HCT116 (cell line): Measurements from ENCODE around the gene GOLGA8S. TPM values are rescaled to one million over a fixed set of nuclear protein-coding genes. Genes with fewer than 3 reads are reported as not detected.
"Not testable (repeated sequence)": the region's sequence is repeated elsewhere in the genome, so short reads cannot be mapped to it uniquely, and the experiment has no call there.

Experiments
- ATAC-seq: fragments of 200-7000 bp; cut with Tn5 transposase; 2 replicates; pipeline ENCODE4 v1.9.1; 2020; ENCODE audit warnings: mild to moderate bottlenecking, moderate library complexity
- BruUV-seq: library from RNA; stranded (reverse); fragments of 400-500 nt; replicated peaks from 2 replicates; lab custom pipeline; 2021; lab: Mats Ljungman, UMichigan
- CTCF ChIA-PET: fragments of 300-600 bp; sonication (Branson Sonifier 250); formaldehyde crosslinking; loops from one replicate; lab custom pipeline; 2021; ENCODE audit warnings: antibody characterized with exemption; lab: Charles Lee
- POLR2A ChIA-PET: fragments of 300-600, 350-600 bp; sonication (Branson Sonifier 250); formaldehyde crosslinking; loops from one replicate; lab custom pipeline; 2021; ENCODE audit warnings: antibody characterized with exemption; lab: Charles Lee
- RAD21 ChIA-PET, 2 experiments: fragments of 300-600 bp; sonication (Branson Sonifier 250); formaldehyde crosslinking; loops; one replicate each; lab custom pipeline; 2023; ENCODE audit warnings: low total read pairs in 2 of 2; ENCODE audit not compliant: uncharacterized antibody in 2 of 2, unreplicated experiment in 2 of 2, low non-redundant PET in 1 of 2; lab: Charles Lee
- DNase-seq: peaks from one replicate; pipeline ENCODE4 v3.0.0-alpha.2; 2010; ENCODE audit warnings: low read depth, low spot score
- H2AFZ ChIP-seq: fragments of 200-600 bp; shearing (Covaris generic), sonication (generic); 2 replicates; pipeline ENCODE4 v1.6.1; 2017; ENCODE audit warnings: low read depth, mixed run types, mixed read lengths, antibody characterized with exemption, low read length; ENCODE audit not compliant: poor library complexity, severe bottlenecking
- H3K27ac ChIP-seq: 2 replicates; pipeline ENCODE4 v1.5.1; 2012; ENCODE audit warnings: low read depth, low read length
- H3K27me3 ChIP-seq: fragments of 200-600 bp; sonication (generic); 2 replicates; pipeline ENCODE4 v1.6.1; 2016; ENCODE audit warnings: mixed run types, low read length, mixed read lengths; ENCODE audit not compliant: insufficient read depth
- H3K36me3 ChIP-seq, 2 experiments: fragments of 200-500 bp in 1 of 2; fragments of 200-600 bp in 1 of 2; sonication (Bioruptor generic) in 1 of 2; sonication (generic) in 1 of 2; 2 replicates each; pipeline versions ENCODE4 v1.5.1 to v1.6.1; 2014 to 2016; ENCODE audit warnings: low read length in 2 of 2, inconsistent platforms in 1 of 2, mixed read lengths in 1 of 2, mixed run types in 1 of 2; ENCODE audit not compliant: insufficient read depth in 2 of 2, control insufficient read depth in 1 of 2
- H3K4me1 ChIP-seq, 2 experiments: fragments of 200-600 bp in 1 of 2; sonication (generic) in 1 of 2; 2 replicates each; pipeline versions ENCODE4 v1.5.1 to v1.6.1; 2012 to 2017; ENCODE audit warnings: low read length in 2 of 2, inconsistent platforms in 1 of 2, mild to moderate bottlenecking in 1 of 2, mixed read lengths in 1 of 2, mixed run types in 1 of 2, moderate library complexity in 1 of 2; ENCODE audit not compliant: insufficient read depth in 2 of 2, control insufficient read depth in 1 of 2
- H3K4me2 ChIP-seq: fragments of 200-600 bp; sonication (generic); 2 replicates; pipeline ENCODE4 v1.6.1; 2017; ENCODE audit warnings: mixed run types, low read length, mixed read lengths
- H3K4me3 ChIP-seq, 2 experiments: fragments of 200-600 bp in 1 of 2; sonication (generic) in 1 of 2; replicated peaks in 1 of 2; 2 replicates each; pipeline ENCODE4 v1.5.1; 2011 to 2016; ENCODE audit warnings: low read length in 2 of 2, control low read depth in 1 of 2, low read depth in 1 of 2, mild to moderate bottlenecking in 1 of 2, mixed read lengths in 1 of 2, mixed run types in 1 of 2
- H3K79me2 ChIP-seq: fragments of 200-600 bp; sonication (generic); 2 replicates; pipeline ENCODE4 v1.6.1; 2017; ENCODE audit warnings: mild to moderate bottlenecking, mixed run types, low read length, moderate library complexity, mixed read lengths; ENCODE audit not compliant: insufficient read depth
- H3K9ac ChIP-seq: fragments of 200-600 bp; sonication (generic); 2 replicates; pipeline ENCODE4 v1.6.1; 2016; ENCODE audit warnings: low read length, mixed read lengths
- H3K9me2 ChIP-seq: fragments of 200-600 bp; sonication (generic), shearing (Covaris generic); 2 replicates; pipeline ENCODE4 v1.6.1; 2017; ENCODE audit warnings: mixed run types, mild to moderate bottlenecking, moderate library complexity; ENCODE audit not compliant: insufficient read depth
- H3K9me3 ChIP-seq, 2 experiments: fragments of 200-500 bp in 1 of 2; fragments of 200-600 bp in 1 of 2; sonication (Bioruptor generic) in 1 of 2; sonication (generic) in 1 of 2; 2 replicates each; pipeline ENCODE4 v1.6.1; 2014 to 2017; ENCODE audit warnings: low read length in 2 of 2, mixed read lengths in 2 of 2, inconsistent platforms in 1 of 2, low read depth in 1 of 2, mild to moderate bottlenecking in 1 of 2, mixed run types in 1 of 2, moderate library complexity in 1 of 2; ENCODE audit not compliant: control insufficient read depth in 1 of 2, insufficient read depth in 1 of 2
- H4K20me1 ChIP-seq: fragments of 200-600 bp; sonication (generic), shearing (Covaris generic); 2 replicates; pipeline ENCODE4 v1.6.1; 2017; ENCODE audit warnings: mixed run types, mild to moderate bottlenecking, moderate library complexity; ENCODE audit not compliant: insufficient read depth
- intact Hi-C: fragments of 100-400 bp; cut with micrococcal nuclease; formaldehyde crosslinking; loops from 2 replicates; pipeline ENCODE4 v1.10.0; 2022
- total RNA-seq: library from RNA; stranded (reverse); gene quantifications from one replicate; pipeline ENCODE4 v1.2.1, GENCODE V29; 2021; ENCODE audit not compliant: unreplicated experiment

GOLGA8S gene
- total RNA-seq, 1 experiment from 2014 or later, result 0.15 TPM

DNA sequence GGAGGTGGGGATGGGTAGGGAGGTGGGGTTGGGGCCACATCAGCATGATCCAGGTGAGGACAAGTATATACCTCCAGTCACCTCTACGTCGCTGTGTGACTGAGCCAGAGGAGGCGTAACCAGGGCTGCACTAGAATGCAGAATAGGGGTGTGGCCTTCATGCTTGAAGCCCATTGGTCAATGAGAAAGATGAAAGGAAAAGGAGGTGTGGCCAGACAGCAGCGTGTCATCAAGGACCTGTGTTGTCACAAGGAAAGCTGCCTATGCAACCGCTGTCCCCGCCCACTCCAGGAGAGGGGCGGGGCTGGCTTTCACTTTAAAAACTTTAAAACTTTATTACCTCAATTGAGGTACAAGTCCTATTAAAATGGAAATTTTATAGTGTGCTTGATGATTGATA, 20.5 kb upstream of the GOLGA8S start, which contains the start of gene GOLGA6L26:
GOLGA6L26 (minus strand) TSS at position 101 of the 400 bp plus-strand sequence; CDS start at position 40, 61 bp downstream.
- H4K20me1 ChIP-seq, H3K4me1 ChIP-seq, H3K9me3 ChIP-seq, BruUV-seq, H3K9ac ChIP-seq, H3K27ac ChIP-seq, H2AFZ ChIP-seq, POLR2A ChIA-PET, H3K4me3 ChIP-seq, DNase-seq, ATAC-seq, CTCF ChIA-PET, H3K4me2 ChIP-seq, intact Hi-C loops, H3K9me2 ChIP-seq, H3K79me2 ChIP-seq, RAD21 ChIA-PET, H3K27me3 ChIP-seq, H3K36me3 ChIP-seq: not testable (repeated sequence)

DNA sequence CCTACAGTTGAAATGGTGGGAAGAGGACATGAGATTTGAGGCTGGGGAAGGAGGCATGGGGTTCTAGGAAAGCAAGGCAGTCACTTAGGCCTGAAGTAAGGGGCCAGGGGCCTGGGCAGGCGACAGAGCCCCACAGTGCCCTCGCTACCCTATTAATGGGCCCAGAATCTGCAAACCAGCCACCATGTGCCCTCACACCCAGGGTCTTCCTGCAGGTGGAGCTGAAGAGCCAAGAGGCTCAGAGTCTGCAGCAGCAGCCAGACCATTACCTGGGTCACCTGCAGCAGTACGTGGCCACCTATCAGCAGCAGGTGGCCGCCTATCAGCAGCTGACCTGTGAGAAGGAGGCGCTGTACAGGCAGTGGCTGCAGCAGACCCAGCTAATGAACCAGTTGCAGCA, 8.1 kb downstream of the GOLGA8S start:
- H3K36me3 ChIP-seq, H3K4me1 ChIP-seq, intact Hi-C loops, H3K4me2 ChIP-seq, ATAC-seq, BruUV-seq, DNase-seq, H3K9ac ChIP-seq, RAD21 ChIA-PET, H3K27me3 ChIP-seq, H3K27ac ChIP-seq, H3K9me3 ChIP-seq, H2AFZ ChIP-seq, POLR2A ChIA-PET, H3K79me2 ChIP-seq, H3K4me3 ChIP-seq, H4K20me1 ChIP-seq, H3K9me2 ChIP-seq, CTCF ChIA-PET: not testable (repeated sequence)

DNA sequence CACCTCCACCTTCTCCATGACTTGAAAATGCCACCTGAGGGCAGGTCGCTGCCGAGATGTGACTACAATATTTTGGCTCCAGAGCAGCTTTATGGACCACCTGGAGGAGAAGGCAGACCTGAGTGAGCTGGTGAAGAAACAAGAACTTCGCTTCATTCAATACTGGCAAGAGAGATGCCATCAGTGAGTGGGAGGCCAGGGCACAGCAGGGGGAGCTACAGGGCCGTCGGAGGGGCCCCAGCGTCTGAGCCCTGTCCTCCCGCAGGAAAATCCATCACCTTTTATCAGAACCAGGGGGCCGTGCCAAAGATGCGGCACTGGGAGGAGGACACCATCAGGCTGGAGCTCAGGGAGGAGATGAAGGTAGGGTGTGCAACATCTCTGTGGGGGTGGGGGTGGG, 9.7 kb downstream of the GOLGA8S start:
- BruUV-seq, RAD21 ChIA-PET, H3K4me3 ChIP-seq, H3K9me2 ChIP-seq, H3K79me2 ChIP-seq, H3K27me3 ChIP-seq, H4K20me1 ChIP-seq, H3K27ac ChIP-seq, ATAC-seq, H3K9me3 ChIP-seq, H3K4me2 ChIP-seq, H2AFZ ChIP-seq, intact Hi-C loops, H3K4me1 ChIP-seq, CTCF ChIA-PET, H3K9ac ChIP-seq, POLR2A ChIA-PET, DNase-seq, H3K36me3 ChIP-seq: not testable (repeated sequence)
